Astrocyte (in vitro differentiated cells and primary cell): Measurements from ENCODE around the gene CRB3. TPM values are rescaled to one million over a fixed set of nuclear protein-coding genes. Genes with fewer than 3 reads are reported as not detected.

Source experiments
- DNase-seq: peaks from one replicate; pipeline ENCODE4 v3.0.0-alpha.2; 2010; ENCODE audit warnings: low read depth
- FAIRE-seq: peaks from 2 replicates; lab custom pipeline; 2011; peaks lifted over from hg19 to GRCh38; lab: Jason Lieb, UNC
- H2AFZ ChIP-seq: 2 replicates; pipeline ENCODE4 v1.6.0; 2012; ENCODE audit warnings: low read depth, low read length, inconsistent platforms
- H3K27ac ChIP-seq: 2 replicates; pipeline ENCODE4 v1.5.1; 2011; ENCODE audit warnings: low read depth, low read length, inconsistent platforms
- H3K27me3 ChIP-seq: 2 replicates; pipeline ENCODE4 v1.6.0; 2011; ENCODE audit warnings: low read length, inconsistent platforms; ENCODE audit not compliant: insufficient read depth
- H3K36me3 ChIP-seq: 2 replicates; pipeline ENCODE4 v1.5.1; 2011; ENCODE audit warnings: low read length, inconsistent platforms; ENCODE audit not compliant: insufficient read depth
- H3K4me1 ChIP-seq: 2 replicates; pipeline ENCODE4 v1.5.1; 2011; ENCODE audit warnings: low read length, inconsistent platforms; ENCODE audit not compliant: insufficient read depth
- H3K4me2 ChIP-seq: 2 replicates; pipeline ENCODE4 v1.6.0; 2012; ENCODE audit warnings: low read length, inconsistent platforms
- H3K4me3 ChIP-seq: 2 replicates; pipeline ENCODE4 v1.5.1; 2011; ENCODE audit warnings: low read depth, mild to moderate bottlenecking, low read length, inconsistent platforms; ENCODE audit not compliant: insufficient read depth
- H3K79me2 ChIP-seq: 2 replicates; pipeline ENCODE4 v1.6.0; 2012; ENCODE audit warnings: mild to moderate bottlenecking, low read length, inconsistent platforms; ENCODE audit not compliant: insufficient read depth
- H3K9ac ChIP-seq: 2 replicates; pipeline ENCODE4 v1.6.0; 2012; ENCODE audit warnings: mild to moderate bottlenecking, low read length, inconsistent platforms
- H3K9me3 ChIP-seq: 2 replicates; pipeline ENCODE4 v1.5.1; 2012; ENCODE audit warnings: low read depth, mild to moderate bottlenecking, low read length, inconsistent platforms; ENCODE audit not compliant: insufficient read depth
- H4K20me1 ChIP-seq: 2 replicates; pipeline ENCODE4 v1.6.0; 2012; ENCODE audit warnings: low read length, inconsistent platforms; ENCODE audit not compliant: insufficient read depth
- H3K27ac Mint-ChIP-seq: one replicate; pipeline ENCODE4 v1.8.0; 2021; ENCODE audit warnings: mild to moderate bottlenecking, mixed read lengths; ENCODE audit not compliant: unreplicated experiment
- H3K27me3 Mint-ChIP-seq: one replicate; pipeline ENCODE4 v1.8.0; 2021; ENCODE audit warnings: low read depth, mixed read lengths; ENCODE audit not compliant: unreplicated experiment
- H3K36me3 Mint-ChIP-seq: one replicate; pipeline ENCODE4 v1.8.0; 2021; ENCODE audit warnings: low read depth, mixed read lengths; ENCODE audit not compliant: unreplicated experiment
- H3K4me1 Mint-ChIP-seq: one replicate; pipeline ENCODE4 v1.8.0; 2021; ENCODE audit warnings: low read depth, mixed read lengths; ENCODE audit not compliant: unreplicated experiment
- H3K4me3 Mint-ChIP-seq: one replicate; pipeline ENCODE4 v1.8.0; 2021; ENCODE audit warnings: mild to moderate bottlenecking, moderate library complexity, mixed read lengths; ENCODE audit not compliant: unreplicated experiment
- H3K9me3 Mint-ChIP-seq: one replicate; pipeline ENCODE4 v1.8.0; 2021; ENCODE audit warnings: mild to moderate bottlenecking, mixed read lengths; ENCODE audit not compliant: unreplicated experiment
- CTCF ChIP-seq: IDR thresholded peaks from 2 replicates; pipeline ENCODE4 v1.5.1; 2011; ENCODE audit warnings: low read depth, mild to moderate bottlenecking, inconsistent platforms, low read length, moderate library complexity; ENCODE audit not compliant: insufficient read depth
- EZH2 ChIP-seq: IDR thresholded peaks from 2 replicates; pipeline ENCODE4 v1.6.1; 2012; ENCODE audit warnings: mild to moderate bottlenecking, low read length, inconsistent platforms; ENCODE audit not compliant: insufficient read depth
- total RNA-seq: library from RNA; stranded (reverse); gene quantifications from 2 replicates; pipeline ENCODE4 v1.2.1, GENCODE V29; 2021

The CRB3 gene
- total RNA-seq, 1 donor from 2014 or later = 1.6 TPM

DNA sequence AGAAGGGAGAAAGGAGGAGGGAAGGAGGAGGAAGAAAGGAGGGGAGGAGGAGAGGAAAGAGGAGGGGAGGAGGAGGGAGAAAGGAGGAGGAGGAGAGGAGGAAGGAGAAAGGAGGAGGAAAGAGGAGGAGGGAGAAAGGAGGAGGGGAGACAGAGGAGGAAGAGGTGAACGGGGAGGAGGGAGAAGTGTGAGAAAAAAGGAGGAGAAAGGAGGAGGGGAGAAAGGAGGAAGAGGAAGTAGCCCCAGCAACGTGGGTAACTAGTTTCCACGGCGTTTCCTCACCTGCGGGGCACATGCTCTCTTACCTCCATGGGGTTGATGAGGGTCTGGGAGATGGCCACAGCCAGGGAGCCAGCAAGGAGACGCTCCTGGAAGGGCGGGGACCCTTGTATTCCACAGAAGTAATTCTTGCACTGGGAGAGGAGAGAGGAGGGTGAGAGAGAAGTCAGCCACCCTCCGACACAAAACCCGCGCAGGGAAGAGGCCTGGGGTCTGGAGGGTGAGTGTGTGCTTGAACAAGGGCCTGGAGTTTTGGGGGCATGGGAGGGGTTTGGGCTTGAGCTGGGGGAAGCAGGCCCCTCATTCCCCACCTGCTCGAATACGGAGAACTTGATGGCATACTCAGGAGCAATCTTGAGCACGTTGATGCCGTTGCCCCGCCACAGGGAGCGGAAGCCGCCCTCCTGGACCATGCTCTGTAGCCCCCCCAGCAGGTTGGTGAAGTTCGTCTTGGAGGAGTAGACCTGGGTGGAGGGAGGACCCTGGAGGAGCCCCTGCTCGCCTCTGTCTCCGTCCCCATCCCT lies 34.5 kb upstream of the CRB3 start:
- Histone ChIP-seq H4K20me1 (no peaks in the 10 kb centered on the region), H2AFZ (no peak overlapping the region), H3K36me3 (no peaks in the 10 kb centered on the region), H3K4me2 (no peak overlapping the region), H3K27ac (no peak overlapping the region), H3K4me1 (no peaks in the 10 kb centered on the region), H3K27me3 (no peaks in the 10 kb centered on the region), H3K9ac (no peak overlapping the region), H3K4me3 (no peak overlapping the region), H3K79me2 (no peaks in the 10 kb centered on the region), H3K9me3 (peaks cover 4% of the 10 kb centered on the region)
- Mint-ChIP-seq H3K4me3 (no peak overlapping the region), H3K27ac (no peak overlapping the region), H3K4me1 (no peaks in the 10 kb centered on the region), H3K27me3 (no peaks in the 10 kb centered on the region), H3K36me3 (no peaks in the 10 kb centered on the region), H3K9me3 (peaks cover 5% of the 10 kb centered on the region)
- DNase-seq (no peak), FAIRE-seq (no peak)
- TF ChIP-seq CTCF (no peak), EZH2 (no peak)

GRCh38 chr19:6431891-6432290 lies 32.2 kb upstream of the CRB3 start:
- Mint-ChIP-seq H3K4me3 (no peak overlapping the region), H3K27me3 (no peaks in the 10 kb centered on the region), H3K4me1 (no peaks in the 10 kb centered on the region), H3K9me3 (peaks cover 2% of the 10 kb centered on the region), H3K36me3 (no peaks in the 10 kb centered on the region), H3K27ac (no peak overlapping the region)
- no peaks in the 10 kb centered on the region for H3K79me2 ChIP-seq
- no peak overlapping the region for H3K4me2 ChIP-seq
- no peaks in the 10 kb centered on the region for H3K4me1 ChIP-seq
- no peak overlapping the region for H3K9ac ChIP-seq
- H3K27ac ChIP-seq = no peak overlapping the region
- no peak overlapping the region for H3K4me3 ChIP-seq
- H4K20me1 ChIP-seq = no peaks in the 10 kb centered on the region
- H3K36me3 ChIP-seq = no peaks in the 10 kb centered on the region
- FAIRE-seq (no peak), DNase-seq (no peak)
- H3K9me3 ChIP-seq = no peaks in the 10 kb centered on the region
- H2AFZ ChIP-seq = no peak overlapping the region
- H3K27me3 ChIP-seq = no peaks in the 10 kb centered on the region
- TF ChIP-seq CTCF (no peak), EZH2 (no peak)

- Mint-ChIP-seq H3K27ac (no peak overlapping the region), H3K36me3 (peaks cover 2% of the 10 kb centered on the region), H3K4me3 (no peak overlapping the region), H3K9me3 (peaks cover 2% of the 10 kb centered on the region), H3K27me3 (no peaks in the 10 kb centered on the region), H3K4me1 (no peaks in the 10 kb centered on the region)
- no peaks in the 10 kb centered on the region for H3K79me2 ChIP-seq
- H4K20me1 ChIP-seq = no peaks in the 10 kb centered on the region
- no peak overlapping the region for H2AFZ ChIP-seq
- no peak overlapping the region for H3K4me3 ChIP-seq
- no peak overlapping the region for H3K9ac ChIP-seq
- DNase-seq (no peak), FAIRE-seq (no peak)
- H3K27me3 ChIP-seq = no peaks in the 10 kb centered on the region
- H3K4me1 ChIP-seq = no peaks in the 10 kb centered on the region
- H3K4me2 ChIP-seq = no peak overlapping the region
- H3K9me3 ChIP-seq = no peaks in the 10 kb centered on the region
- no peak overlapping the region for H3K27ac ChIP-seq
- no peaks in the 10 kb centered on the region for H3K36me3 ChIP-seq
- TF ChIP-seq EZH2 = no peak
- TF ChIP-seq CTCF = no peak
These were observed 30.9 kb upstream of the CRB3 start for GRCh38 chr19:6433165-6433564.
